ENCODE measurements around the gene SLC16A3. TPM values are rescaled to one million over a fixed set of nuclear protein-coding genes. Genes with fewer than 3 reads are reported as not detected.

SLC16A3 gene
- total and polyA plus RNA-seq, 4 donors, result 1.1 to 10.5 (median 8.8) TPM

DNA sequence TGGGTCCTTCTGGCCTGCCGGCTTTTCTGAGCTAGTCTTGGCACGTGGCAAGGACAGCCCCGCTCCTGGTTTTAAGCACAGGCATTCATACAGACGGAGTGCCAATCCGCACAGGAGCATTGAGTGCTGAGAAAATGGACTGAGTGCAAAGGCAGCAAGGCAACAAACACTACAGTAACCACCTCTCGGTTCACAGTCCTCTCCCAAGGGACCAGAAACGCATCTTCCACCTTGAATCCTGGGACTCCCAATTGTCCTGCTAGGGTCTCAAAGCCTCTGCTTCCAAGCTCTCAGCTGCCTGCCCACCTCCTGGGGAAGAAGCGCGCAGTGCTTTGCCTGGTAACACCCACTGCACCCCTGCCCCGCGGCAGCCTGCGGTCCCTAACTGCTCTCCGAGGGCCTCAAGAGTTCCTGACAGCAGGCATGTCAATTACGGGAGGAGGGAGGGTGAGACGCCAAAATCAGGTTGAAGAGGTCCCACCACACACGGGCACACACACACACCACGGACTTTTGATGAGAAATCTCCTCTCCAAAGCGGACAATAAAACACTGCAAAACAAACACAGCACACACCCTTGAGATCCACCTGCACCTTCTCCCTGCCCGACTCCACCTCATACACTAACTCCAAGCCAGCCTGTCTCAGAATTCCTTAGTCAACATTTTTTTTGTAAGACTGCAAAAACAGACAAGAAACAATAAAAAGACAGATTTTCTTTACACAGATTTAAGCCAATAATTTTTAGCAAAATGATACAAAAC is 15.0 kb downstream of the SLC16A3 start:
- 90% methylated on average over 19 of the region's 19 CpGs for WGBS
- H3K27me3 ChIP-seq (ENCODE audit: control insufficient read depth in 4 of 4, insufficient read depth in 4 of 4, low read length in 3 of 4), result no peaks in the 10 kb centered on the region
- H3K9me3 ChIP-seq (ENCODE audit: control insufficient read depth in 4 of 4, low read length in 3 of 4), result no peaks in the 10 kb centered on the region
- H3K27ac ChIP-seq (ENCODE audit: low read depth in 1 of 2, low read length in 2 of 2), result peak overlapping the region in 1 of 2 donors; percentile 88
- H3K4me1 ChIP-seq (ENCODE audit: control insufficient read depth in 4 of 4, insufficient read depth in 4 of 4, low read length in 3 of 4), result peaks cover 30 to 57% (median 44%) of the 10 kb centered on the region in 4 donors
- H3K36me3 ChIP-seq (ENCODE audit: control insufficient read depth in 4 of 4, insufficient read depth in 3 of 4, low read depth in 1 of 4, low read length in 3 of 4), result peaks cover 23 to 52% (median 37%) of the 10 kb centered on the region in 4 donors
- DNase-seq (ENCODE audit: low spot score), result no peak
- no peak overlapping the region for H3K9ac ChIP-seq (ENCODE audit: low read depth in 1 of 2, low read length in 2 of 2)
- H3K4me3 ChIP-seq (ENCODE audit: low read depth in 1 of 3, low read length in 3 of 3), result no peak overlapping the region
- TF ChIP-seq, protein P1, sequence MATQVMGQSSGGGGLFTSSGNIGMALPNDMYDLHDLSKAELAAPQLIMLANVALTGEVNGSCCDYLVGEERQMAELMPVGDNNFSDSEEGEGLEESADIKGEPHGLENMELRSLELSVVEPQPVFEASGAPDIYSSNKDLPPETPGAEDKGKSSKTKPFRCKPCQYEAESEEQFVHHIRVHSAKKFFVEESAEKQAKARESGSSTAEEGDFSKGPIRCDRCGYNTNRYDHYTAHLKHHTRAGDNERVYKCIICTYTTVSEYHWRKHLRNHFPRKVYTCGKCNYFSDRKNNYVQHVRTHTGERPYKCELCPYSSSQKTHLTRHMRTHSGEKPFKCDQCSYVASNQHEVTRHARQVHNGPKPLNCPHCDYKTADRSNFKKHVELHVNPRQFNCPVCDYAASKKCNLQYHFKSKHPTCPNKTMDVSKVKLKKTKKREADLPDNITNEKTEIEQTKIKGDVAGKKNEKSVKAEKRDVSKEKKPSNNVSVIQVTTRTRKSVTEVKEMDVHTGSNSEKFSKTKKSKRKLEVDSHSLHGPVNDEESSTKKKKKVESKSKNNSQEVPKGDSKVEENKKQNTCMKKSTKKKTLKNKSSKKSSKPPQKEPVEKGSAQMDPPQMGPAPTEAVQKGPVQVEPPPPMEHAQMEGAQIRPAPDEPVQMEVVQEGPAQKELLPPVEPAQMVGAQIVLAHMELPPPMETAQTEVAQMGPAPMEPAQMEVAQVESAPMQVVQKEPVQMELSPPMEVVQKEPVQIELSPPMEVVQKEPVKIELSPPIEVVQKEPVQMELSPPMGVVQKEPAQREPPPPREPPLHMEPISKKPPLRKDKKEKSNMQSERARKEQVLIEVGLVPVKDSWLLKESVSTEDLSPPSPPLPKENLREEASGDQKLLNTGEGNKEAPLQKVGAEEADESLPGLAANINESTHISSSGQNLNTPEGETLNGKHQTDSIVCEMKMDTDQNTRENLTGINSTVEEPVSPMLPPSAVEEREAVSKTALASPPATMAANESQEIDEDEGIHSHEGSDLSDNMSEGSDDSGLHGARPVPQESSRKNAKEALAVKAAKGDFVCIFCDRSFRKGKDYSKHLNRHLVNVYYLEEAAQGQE (IDR thresholded peaks at IDR 0.05), result no peak
- TF ChIP-seq, protein P2, sequence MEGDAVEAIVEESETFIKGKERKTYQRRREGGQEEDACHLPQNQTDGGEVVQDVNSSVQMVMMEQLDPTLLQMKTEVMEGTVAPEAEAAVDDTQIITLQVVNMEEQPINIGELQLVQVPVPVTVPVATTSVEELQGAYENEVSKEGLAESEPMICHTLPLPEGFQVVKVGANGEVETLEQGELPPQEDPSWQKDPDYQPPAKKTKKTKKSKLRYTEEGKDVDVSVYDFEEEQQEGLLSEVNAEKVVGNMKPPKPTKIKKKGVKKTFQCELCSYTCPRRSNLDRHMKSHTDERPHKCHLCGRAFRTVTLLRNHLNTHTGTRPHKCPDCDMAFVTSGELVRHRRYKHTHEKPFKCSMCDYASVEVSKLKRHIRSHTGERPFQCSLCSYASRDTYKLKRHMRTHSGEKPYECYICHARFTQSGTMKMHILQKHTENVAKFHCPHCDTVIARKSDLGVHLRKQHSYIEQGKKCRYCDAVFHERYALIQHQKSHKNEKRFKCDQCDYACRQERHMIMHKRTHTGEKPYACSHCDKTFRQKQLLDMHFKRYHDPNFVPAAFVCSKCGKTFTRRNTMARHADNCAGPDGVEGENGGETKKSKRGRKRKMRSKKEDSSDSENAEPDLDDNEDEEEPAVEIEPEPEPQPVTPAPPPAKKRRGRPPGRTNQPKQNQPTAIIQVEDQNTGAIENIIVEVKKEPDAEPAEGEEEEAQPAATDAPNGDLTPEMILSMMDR (IDR thresholded peaks at IDR 0.05; ENCODE audit: low read depth, low read length, missing input control), result no peak
- no peak for TF ChIP-seq FOXA1 (IDR thresholded peaks at IDR 0.05)
- no peak for TF ChIP-seq HNF4A (conservative IDR thresholded peaks at IDR 0.05)
- TF ChIP-seq NR2F2 (IDR thresholded peaks at IDR 0.05), result no peak
- TF ChIP-seq EGR1 (IDR thresholded peaks at IDR 0.05; ENCODE audit: low read depth in 2 of 2), result no peak

- H3K4me3 ChIP-seq (ENCODE audit: low read depth in 1 of 3, low read length in 3 of 3), result no peak overlapping the region
- H3K4me1 ChIP-seq (ENCODE audit: control insufficient read depth in 4 of 4, insufficient read depth in 4 of 4, low read length in 3 of 4), result peaks cover 26 to 50% (median 39%) of the 10 kb centered on the region in 4 donors
- no peak overlapping the region for H3K9ac ChIP-seq (ENCODE audit: low read depth in 1 of 2, low read length in 2 of 2)
- no peak for TF ChIP-seq MAX (IDR thresholded peaks at IDR 0.05)
- TF ChIP-seq, protein P2 (IDR thresholded peaks at IDR 0.05; ENCODE audit: low read depth, low read length, missing input control), result peak; percentile 48
- TF ChIP-seq RAD21 (IDR thresholded peaks at IDR 0.05), result peak; percentile 71 to 77
- peaks cover 28 to 60% (median 41%) of the 10 kb centered on the region in 4 donors for H3K36me3 ChIP-seq (ENCODE audit: control insufficient read depth in 4 of 4, insufficient read depth in 3 of 4, low read depth in 1 of 4, low read length in 3 of 4)
- no peak overlapping the region for H3K27ac ChIP-seq (ENCODE audit: low read depth in 1 of 2, low read length in 2 of 2)
- no peak for DNase-seq (ENCODE audit: low spot score)
- WGBS, result 84% methylated on average over 39 of the region's 39 CpGs
- H3K27me3 ChIP-seq (ENCODE audit: control insufficient read depth in 4 of 4, insufficient read depth in 4 of 4, low read length in 3 of 4), result no peaks in the 10 kb centered on the region
- H3K9me3 ChIP-seq (ENCODE audit: control insufficient read depth in 4 of 4, low read length in 3 of 4), result no peaks in the 10 kb centered on the region
Observed at GRCh38 chr17:82244413-82245133, 15.7 kb downstream of the SLC16A3 start.
